HFFc6 (cell line): ENCODE data around the gene BPI. TPM values are rescaled to one million over a fixed set of nuclear protein-coding genes. Genes with fewer than 3 reads are reported as not detected.

Source experiments
- DNase-seq: peaks from one replicate; pipeline ENCODE4 v3.0.0-alpha.2; 2018
- H3K27ac Mint-ChIP-seq: 2 replicates; pipeline ENCODE4 v1.8.0; 2020; ENCODE audit warnings: mild to moderate bottlenecking, mixed read lengths
- H3K27me3 Mint-ChIP-seq: 2 replicates; pipeline ENCODE4 v1.8.0; 2021; ENCODE audit warnings: mild to moderate bottlenecking, moderate library complexity, mixed read lengths; ENCODE audit not compliant: insufficient read depth
- H3K36me3 Mint-ChIP-seq: 2 replicates; pipeline ENCODE4 v1.8.0; 2021; ENCODE audit warnings: low read depth, mixed read lengths
- H3K4me1 Mint-ChIP-seq: 2 replicates; pipeline ENCODE4 v1.8.0; 2020; ENCODE audit warnings: low read depth, mixed read lengths
- H3K4me3 Mint-ChIP-seq: 2 replicates; pipeline ENCODE4 v1.8.0; 2020; ENCODE audit warnings: mild to moderate bottlenecking, moderate library complexity, mixed read lengths
- H3K9me3 Mint-ChIP-seq: 2 replicates; pipeline ENCODE4 v1.8.0; 2020; ENCODE audit warnings: mild to moderate bottlenecking, mixed read lengths
- total RNA-seq, 6 experiments: library from RNA; stranded (reverse); fragmentation: NEBNext Ultra II Directional; extraction: Animal tissue kit (Norgen Biotek cat#: 25700); gene quantifications; 2 replicates in 1 of 6; 3 replicates in 5 of 6; pipeline ENCODE4 v1.2.3, GENCODE V29; 2021
- TF ChIP-seq, protein P1 (sequence below): fragments of 200-600 bp; sonication (generic); IDR thresholded peaks from 2 replicates; pipeline ENCODE4 v1.5.0; 2021; ENCODE audit warnings: antibody characterized with exemption, mild to moderate bottlenecking

Gene BPI
- total RNA-seq, 6 experiments from 2014 or later = not detected

DNA sequence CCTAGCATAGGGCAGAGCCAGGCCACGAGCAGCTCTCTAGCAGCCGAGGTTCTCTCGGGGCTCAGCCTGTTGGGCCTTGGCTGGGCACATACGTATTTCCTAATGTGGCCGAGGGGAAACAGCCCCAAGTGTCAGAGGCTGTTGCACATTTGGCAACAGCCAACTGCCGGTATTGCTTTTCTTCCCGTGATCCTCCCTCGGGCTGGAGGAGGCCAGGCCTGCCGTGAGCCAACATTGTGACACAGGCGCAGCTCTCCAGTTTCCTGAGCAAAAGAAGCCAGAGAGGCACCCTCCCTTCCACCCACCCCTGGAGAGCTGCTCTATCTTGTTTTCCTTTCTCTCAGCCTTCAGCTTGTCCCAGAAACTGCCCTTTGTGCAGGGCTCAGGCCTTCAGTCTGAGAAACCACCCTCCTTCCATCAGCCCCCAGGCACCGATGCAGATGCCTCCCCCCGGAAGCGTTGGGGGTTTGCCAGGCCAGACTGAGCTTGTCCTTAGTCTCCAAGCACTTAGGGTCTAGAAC lies 5.1 kb upstream of the BPI start:
- no peak for DNase-seq
- Mint-ChIP-seq H3K36me3 (no peaks in the 10 kb centered on the region), H3K4me1 (no peaks in the 10 kb centered on the region), H3K9me3 (no peaks in the 10 kb centered on the region), H3K27me3 (peaks cover 16% of the 10 kb centered on the region), H3K4me3 (no peak overlapping the region), H3K27ac (peak overlapping the region; percentile 65)
- TF ChIP-seq, protein P1, sequence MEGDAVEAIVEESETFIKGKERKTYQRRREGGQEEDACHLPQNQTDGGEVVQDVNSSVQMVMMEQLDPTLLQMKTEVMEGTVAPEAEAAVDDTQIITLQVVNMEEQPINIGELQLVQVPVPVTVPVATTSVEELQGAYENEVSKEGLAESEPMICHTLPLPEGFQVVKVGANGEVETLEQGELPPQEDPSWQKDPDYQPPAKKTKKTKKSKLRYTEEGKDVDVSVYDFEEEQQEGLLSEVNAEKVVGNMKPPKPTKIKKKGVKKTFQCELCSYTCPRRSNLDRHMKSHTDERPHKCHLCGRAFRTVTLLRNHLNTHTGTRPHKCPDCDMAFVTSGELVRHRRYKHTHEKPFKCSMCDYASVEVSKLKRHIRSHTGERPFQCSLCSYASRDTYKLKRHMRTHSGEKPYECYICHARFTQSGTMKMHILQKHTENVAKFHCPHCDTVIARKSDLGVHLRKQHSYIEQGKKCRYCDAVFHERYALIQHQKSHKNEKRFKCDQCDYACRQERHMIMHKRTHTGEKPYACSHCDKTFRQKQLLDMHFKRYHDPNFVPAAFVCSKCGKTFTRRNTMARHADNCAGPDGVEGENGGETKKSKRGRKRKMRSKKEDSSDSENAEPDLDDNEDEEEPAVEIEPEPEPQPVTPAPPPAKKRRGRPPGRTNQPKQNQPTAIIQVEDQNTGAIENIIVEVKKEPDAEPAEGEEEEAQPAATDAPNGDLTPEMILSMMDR = no peak

DNA sequence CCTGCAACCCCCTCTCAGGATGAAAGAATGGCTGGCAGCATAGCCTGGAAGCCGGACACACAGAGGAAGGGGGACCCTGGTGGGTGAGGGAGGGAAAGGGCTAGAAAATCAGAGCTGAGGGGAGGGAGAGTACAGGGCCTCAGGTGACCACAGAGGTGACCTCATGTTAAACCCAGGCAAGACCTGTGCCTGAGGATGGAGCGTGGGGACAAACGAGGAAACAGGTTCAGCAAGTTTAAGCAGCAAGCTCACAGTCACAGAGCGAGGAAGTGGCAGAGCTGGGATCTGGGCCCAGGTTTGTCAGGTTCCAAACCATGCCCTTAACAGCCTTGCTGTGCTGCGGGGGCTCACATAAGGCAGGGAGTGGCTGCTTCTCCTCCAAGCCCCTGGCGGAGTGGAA lies 4.0 kb upstream of the BPI start:
- Mint-ChIP-seq H3K27ac (no peak overlapping the region), H3K4me1 (no peaks in the 10 kb centered on the region), H3K27me3 (peaks cover 19% of the 10 kb centered on the region), H3K9me3 (no peaks in the 10 kb centered on the region), H3K36me3 (no peaks in the 10 kb centered on the region), H3K4me3 (no peak overlapping the region)
- no peak for DNase-seq
- TF ChIP-seq, protein P1 = no peak

DNA sequence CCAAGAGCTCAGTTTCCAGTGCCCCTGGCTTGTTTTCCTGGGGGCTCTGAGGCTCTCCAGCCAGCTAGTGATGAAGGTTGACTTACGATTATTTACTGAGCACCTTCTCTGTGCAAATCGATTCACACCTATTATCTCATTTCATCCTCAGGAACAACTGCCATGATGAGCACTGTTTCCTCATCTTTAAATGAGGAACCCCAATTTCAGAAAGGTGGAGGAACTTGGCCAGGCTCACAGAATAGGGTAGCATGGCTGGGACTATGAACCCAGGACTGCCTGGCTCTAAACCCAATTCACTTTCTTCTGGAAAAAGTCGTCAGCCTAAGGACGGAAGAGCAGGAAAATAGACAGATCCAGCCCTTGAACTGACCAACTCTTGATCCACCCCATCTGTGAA lies 3.5 kb upstream of the BPI start:
- Mint-ChIP-seq H3K27me3 (peaks cover 20% of the 10 kb centered on the region), H3K9me3 (no peaks in the 10 kb centered on the region), H3K36me3 (no peaks in the 10 kb centered on the region), H3K4me1 (no peaks in the 10 kb centered on the region), H3K4me3 (no peak overlapping the region), H3K27ac (no peak overlapping the region)
- DNase-seq = no peak
- TF ChIP-seq, protein P1 = no peak

DNA sequence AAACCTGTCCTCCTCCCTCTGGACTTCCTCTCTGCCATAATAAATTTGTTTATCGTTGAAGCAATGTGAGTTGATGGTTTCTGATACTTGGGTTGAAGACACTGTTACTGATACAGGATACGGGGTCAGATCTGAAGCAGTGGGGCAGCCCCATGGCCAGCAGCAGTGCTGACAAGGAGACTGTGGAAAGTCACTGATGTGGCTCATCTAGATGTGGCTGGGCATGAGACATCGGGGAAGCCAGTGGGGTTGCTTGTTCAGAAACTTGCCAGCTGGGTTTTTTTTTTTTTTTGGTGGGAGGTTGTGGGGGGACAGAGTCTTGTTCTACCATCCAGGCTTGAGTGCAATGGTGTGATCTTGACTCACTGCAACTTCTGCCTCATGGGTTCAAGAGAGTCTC lies 2.6 kb upstream of the BPI start:
- no peaks in the 10 kb centered on the region for H3K9me3 Mint-ChIP-seq

DNA sequence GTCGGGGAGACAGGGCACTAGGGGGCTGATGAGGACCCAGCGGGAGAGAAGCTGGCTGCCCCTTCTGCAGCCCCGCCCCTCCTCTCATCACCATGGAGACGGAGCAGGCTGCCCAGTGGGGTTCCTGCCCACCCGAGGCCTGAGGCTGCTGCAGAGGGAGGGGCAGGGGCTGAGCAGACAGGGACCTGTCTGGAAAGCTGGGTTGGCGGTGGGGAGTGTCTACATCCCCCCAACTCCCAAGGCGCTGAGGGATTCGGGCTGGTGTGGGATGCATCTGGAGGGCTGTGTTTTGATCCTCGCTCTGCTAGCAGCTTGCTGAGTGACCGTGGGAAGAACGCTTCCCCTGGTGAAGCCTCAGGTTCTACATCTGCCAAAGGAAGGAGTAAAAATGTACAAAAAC lies 1.2 kb upstream of the BPI start:
- Mint-ChIP-seq H3K4me3 (no peak overlapping the region), H3K36me3 (no peaks in the 10 kb centered on the region), H3K27me3 (peaks cover 20% of the 10 kb centered on the region), H3K9me3 (no peaks in the 10 kb centered on the region), H3K27ac (no peak overlapping the region), H3K4me1 (peaks cover 16% of the 10 kb centered on the region)
- TF ChIP-seq, protein P1 = no peak
- DNase-seq = no peak

More for the DNA sequence above, 2.6 kb upstream of the BPI start:
- DNase-seq = no peak
- Mint-ChIP-seq H3K4me1 (peaks cover 3% of the 10 kb centered on the region), H3K27me3 (peaks cover 20% of the 10 kb centered on the region), H3K36me3 (no peaks in the 10 kb centered on the region), H3K27ac (no peak overlapping the region), H3K4me3 (no peak overlapping the region)
- TF ChIP-seq, protein P1 = no peak
